GM21423 (cell line): ENCODE results near the gene BUD31.
"Not testable (repeated sequence)": the region's sequence is repeated elsewhere in the genome, so short reads cannot be mapped to it uniquely, and the experiment has no call there.

Source experiments
- ATAC-seq: cut with Tn5 transposase; IDR thresholded peaks from one replicate; pipeline ENCODE4 v1.9.1; 2021; ENCODE audit warnings: mild to moderate bottlenecking, moderate library complexity; ENCODE audit not compliant: unreplicated experiment

The BUD31 gene

GRCh38 chr7:99408379-99409191 lies at the start of gene BUD31, which contains the start of gene PDAP1:
Gene BUD31, plus strand, starts transcription at chr7:99408969. Its CDS starts 2,124 bp downstream, at chr7:99411093.
Gene PDAP1, minus strand, starts transcription at chr7:99408597. Its CDS starts 49 bp downstream, at chr7:99408548.
- ATAC-seq, result peak; percentile 76

GRCh38 chr7:99359465-99360154 lies 49.2 kb upstream of the BUD31 start:
- ATAC-seq, result no peak

- ATAC-seq, result no peak
These were observed 46.0 kb upstream of the BUD31 start for GRCh38 chr7:99362801-99363200.

GRCh38 chr7:99363286-99363685 lies 45.5 kb upstream of the BUD31 start:
- ATAC-seq, result no peak

- no peak for ATAC-seq
These were observed 43.2 kb upstream of the BUD31 start for GRCh38 chr7:99365318-99366141.

GRCh38 chr7:99366646-99367045 lies 42.1 kb upstream of the BUD31 start:
- ATAC-seq, result no peak

- no peak for ATAC-seq
These were observed 39.9 kb upstream of the BUD31 start for GRCh38 chr7:99368750-99369389.

- ATAC-seq, result no peak
These were observed 38.9 kb upstream of the BUD31 start for GRCh38 chr7:99369767-99370391.

GRCh38 chr7:99371376-99371920 lies 37.3 kb upstream of the BUD31 start:
- ATAC-seq, result no peak

GRCh38 chr7:99372275-99373090 lies 36.3 kb upstream of the BUD31 start:
- ATAC-seq, result no peak

- ATAC-seq, result no peak
These were observed 35.4 kb upstream of the BUD31 start for GRCh38 chr7:99373091-99374066.

- ATAC-seq, result peak; percentile 56
These were observed 34.4 kb upstream of the BUD31 start, which contains the start of gene ARPC1B for GRCh38 chr7:99374111-99375064. Gene ARPC1B, plus strand, starts transcription at chr7:99374730. Its CDS starts 10,985 bp downstream, at chr7:99385715.

GRCh38 chr7:99375070-99375807 lies 33.5 kb upstream of the BUD31 start:
- ATAC-seq, result peak; percentile 40

GRCh38 chr7:99379043-99379577 lies 29.7 kb upstream of the BUD31 start:
- ATAC-seq, result no peak

GRCh38 chr7:99379693-99380031 lies 29.1 kb upstream of the BUD31 start:
- ATAC-seq, result not testable (repeated sequence)
